Measurements from ENCODE around the gene TMEM179B.

TMEM179B gene

DNA sequence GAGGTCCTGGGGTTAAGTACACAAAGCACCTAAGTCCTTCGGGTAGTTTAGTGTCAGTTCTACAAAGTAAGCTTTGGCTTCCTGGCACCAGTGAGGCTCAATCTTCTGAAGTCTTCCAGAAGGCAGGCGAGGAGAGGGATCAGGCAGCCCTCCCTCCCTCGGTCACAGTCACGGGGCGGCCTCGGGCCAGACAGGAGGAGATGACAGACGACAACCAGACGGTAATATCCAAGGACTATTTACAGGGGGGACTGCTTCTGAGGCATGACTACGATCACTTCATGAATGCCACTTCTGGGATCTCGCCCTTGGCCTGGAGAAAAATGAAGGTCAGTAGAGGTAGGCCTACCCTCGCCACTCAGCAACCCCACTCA, 5.0 kb downstream of the TMEM179B start:
- TF ChIP-seq POLR2AphosphoS5 (IDR thresholded peaks at IDR 0.05; ENCODE audit: low read depth, low read length), result no peak
- no peak for TF ChIP-seq TAF1 (IDR thresholded peaks at IDR 0.05; ENCODE audit: borderline replicate concordance, insufficient read depth, low read length)
- TF ChIP-seq FOXP2 (optimal IDR thresholded peaks at IDR 0.05; ENCODE audit: borderline replicate concordance, extremely low read depth, extremely low read length, insufficient read depth), result no peak
- TF ChIP-seq, protein P1, sequence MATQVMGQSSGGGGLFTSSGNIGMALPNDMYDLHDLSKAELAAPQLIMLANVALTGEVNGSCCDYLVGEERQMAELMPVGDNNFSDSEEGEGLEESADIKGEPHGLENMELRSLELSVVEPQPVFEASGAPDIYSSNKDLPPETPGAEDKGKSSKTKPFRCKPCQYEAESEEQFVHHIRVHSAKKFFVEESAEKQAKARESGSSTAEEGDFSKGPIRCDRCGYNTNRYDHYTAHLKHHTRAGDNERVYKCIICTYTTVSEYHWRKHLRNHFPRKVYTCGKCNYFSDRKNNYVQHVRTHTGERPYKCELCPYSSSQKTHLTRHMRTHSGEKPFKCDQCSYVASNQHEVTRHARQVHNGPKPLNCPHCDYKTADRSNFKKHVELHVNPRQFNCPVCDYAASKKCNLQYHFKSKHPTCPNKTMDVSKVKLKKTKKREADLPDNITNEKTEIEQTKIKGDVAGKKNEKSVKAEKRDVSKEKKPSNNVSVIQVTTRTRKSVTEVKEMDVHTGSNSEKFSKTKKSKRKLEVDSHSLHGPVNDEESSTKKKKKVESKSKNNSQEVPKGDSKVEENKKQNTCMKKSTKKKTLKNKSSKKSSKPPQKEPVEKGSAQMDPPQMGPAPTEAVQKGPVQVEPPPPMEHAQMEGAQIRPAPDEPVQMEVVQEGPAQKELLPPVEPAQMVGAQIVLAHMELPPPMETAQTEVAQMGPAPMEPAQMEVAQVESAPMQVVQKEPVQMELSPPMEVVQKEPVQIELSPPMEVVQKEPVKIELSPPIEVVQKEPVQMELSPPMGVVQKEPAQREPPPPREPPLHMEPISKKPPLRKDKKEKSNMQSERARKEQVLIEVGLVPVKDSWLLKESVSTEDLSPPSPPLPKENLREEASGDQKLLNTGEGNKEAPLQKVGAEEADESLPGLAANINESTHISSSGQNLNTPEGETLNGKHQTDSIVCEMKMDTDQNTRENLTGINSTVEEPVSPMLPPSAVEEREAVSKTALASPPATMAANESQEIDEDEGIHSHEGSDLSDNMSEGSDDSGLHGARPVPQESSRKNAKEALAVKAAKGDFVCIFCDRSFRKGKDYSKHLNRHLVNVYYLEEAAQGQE (IDR thresholded peaks at IDR 0.05; ENCODE audit: insufficient read depth in 1 of 2, low read depth in 2 of 2, low read length in 2 of 2), result no peak
- TF ChIP-seq SIN3A (IDR thresholded peaks at IDR 0.05; ENCODE audit: borderline replicate concordance, insufficient read depth, low read length), result no peak

DNA sequence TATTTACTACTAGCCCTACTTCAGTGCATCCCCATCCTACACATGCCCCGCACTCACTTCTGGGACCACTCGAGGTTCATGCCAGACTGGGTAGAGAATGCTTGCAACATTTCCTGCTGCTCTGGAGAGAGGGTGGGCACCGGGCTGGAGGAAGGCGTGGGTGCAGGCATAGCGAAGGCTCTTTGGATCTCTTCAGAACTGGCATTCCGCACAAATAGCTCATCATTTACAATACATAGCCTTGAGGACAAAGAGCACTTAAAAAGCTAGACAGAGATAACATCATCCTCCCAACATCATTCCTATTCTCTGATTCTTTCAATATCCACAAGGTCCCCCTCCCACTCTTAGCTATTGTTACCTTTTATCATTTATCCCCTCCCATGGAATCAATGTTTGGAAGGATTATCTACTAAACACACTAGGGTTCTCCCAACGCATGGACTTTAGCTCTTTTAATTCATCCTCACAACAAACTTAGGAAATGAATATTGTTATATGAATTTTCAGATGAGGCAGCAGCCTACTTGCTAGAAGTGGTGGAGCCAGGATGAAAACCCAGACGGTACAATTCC, 7.1 kb downstream of the TMEM179B start:
- TF ChIP-seq SIN3A (IDR thresholded peaks at IDR 0.05; ENCODE audit: borderline replicate concordance, insufficient read depth, low read length), result no peak
- TF ChIP-seq TAF1 (IDR thresholded peaks at IDR 0.05; ENCODE audit: borderline replicate concordance, insufficient read depth, low read length), result no peak
- TF ChIP-seq POLR2AphosphoS5 (IDR thresholded peaks at IDR 0.05; ENCODE audit: low read depth, low read length), result no peak
- TF ChIP-seq, protein P1 (IDR thresholded peaks at IDR 0.05; ENCODE audit: insufficient read depth in 1 of 2, low read depth in 2 of 2, low read length in 2 of 2), result no peak
- TF ChIP-seq FOXP2 (optimal IDR thresholded peaks at IDR 0.05; ENCODE audit: borderline replicate concordance, extremely low read depth, extremely low read length, insufficient read depth), result no peak

DNA sequence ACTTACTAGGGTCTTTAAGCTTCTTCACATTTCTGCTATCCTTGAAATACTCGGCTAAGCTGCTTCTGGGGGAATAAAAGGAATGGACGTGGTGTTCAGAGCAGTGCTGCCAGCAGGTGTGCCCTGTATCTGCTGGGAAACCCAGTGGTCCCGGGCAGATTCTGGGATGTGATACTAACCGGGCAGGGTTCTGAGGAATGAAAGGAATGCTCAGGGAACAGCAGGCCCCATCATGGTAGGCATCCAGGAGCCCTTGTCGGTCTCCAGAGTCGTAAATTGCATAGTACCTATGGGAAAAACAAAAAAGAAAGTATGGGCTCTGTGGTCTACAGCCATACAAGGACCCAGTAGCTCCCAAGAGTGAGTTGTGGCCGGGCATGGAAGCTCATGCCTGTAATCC, 9.1 kb downstream of the TMEM179B start:
- TF ChIP-seq TAF1 (IDR thresholded peaks at IDR 0.05; ENCODE audit: borderline replicate concordance, insufficient read depth, low read length) (no peak), POLR2AphosphoS5 (IDR thresholded peaks at IDR 0.05; ENCODE audit: low read depth, low read length) (no peak), FOXP2 (optimal IDR thresholded peaks at IDR 0.05; ENCODE audit: borderline replicate concordance, extremely low read depth, extremely low read length, insufficient read depth) (no peak), SIN3A (IDR thresholded peaks at IDR 0.05; ENCODE audit: borderline replicate concordance, insufficient read depth, low read length) (no peak)
- TF ChIP-seq, protein P1 (IDR thresholded peaks at IDR 0.05; ENCODE audit: insufficient read depth in 1 of 2, low read depth in 2 of 2, low read length in 2 of 2), result no peak

DNA sequence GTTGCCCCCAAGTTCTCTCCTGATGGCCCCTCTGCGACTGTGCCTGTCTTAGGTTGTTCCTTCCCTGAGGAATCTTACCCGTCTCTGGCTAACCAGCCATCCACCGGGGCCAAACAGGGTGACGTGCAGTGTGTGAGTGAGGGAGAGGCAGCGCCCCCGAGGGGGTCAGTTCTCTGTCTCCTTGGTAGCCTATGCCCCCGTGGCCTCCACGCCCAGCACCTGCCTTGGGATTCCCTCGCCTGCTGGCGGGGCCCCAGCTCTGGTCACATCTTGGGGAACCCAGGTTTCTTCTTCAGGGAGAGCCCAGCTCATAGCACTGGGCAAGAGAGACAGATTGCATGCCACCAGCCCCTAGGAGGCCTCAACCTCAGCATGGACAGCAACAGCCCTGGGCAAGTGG, 12.3 kb downstream of the TMEM179B start:
- TF ChIP-seq, protein P1 (IDR thresholded peaks at IDR 0.05; ENCODE audit: insufficient read depth in 1 of 2, low read depth in 2 of 2, low read length in 2 of 2), result no peak
- TF ChIP-seq SIN3A (IDR thresholded peaks at IDR 0.05; ENCODE audit: borderline replicate concordance, insufficient read depth, low read length), result no peak
- TF ChIP-seq TAF1 (IDR thresholded peaks at IDR 0.05; ENCODE audit: borderline replicate concordance, insufficient read depth, low read length), result no peak

DNA sequence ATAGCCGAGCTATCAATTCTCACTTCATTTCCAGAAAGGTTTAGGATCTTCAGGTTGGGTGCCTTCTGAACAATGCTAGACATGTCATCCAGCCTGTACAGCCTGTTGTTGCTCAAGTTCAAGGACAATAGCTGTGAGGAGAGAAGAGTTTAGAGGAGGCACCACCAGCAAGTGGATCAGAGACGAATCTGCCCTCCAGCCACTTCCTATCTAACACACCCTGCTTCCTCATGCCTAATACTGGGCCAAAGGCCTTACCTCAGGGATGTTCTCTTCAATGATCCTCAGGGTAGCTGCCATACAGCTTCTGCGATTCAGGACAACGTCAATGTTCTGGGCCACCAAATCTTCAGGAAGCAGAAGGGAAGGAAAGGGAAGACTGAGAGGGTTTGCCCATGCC, 13.9 kb downstream of the TMEM179B start:
- no peak for TF ChIP-seq POLR2AphosphoS5 (IDR thresholded peaks at IDR 0.05; ENCODE audit: low read depth, low read length)
- no peak for TF ChIP-seq TAF1 (IDR thresholded peaks at IDR 0.05; ENCODE audit: borderline replicate concordance, insufficient read depth, low read length)
- TF ChIP-seq, protein P1 (IDR thresholded peaks at IDR 0.05; ENCODE audit: insufficient read depth in 1 of 2, low read depth in 2 of 2, low read length in 2 of 2), result no peak
- TF ChIP-seq SIN3A (IDR thresholded peaks at IDR 0.05; ENCODE audit: borderline replicate concordance, insufficient read depth, low read length), result no peak
- TF ChIP-seq FOXP2 (optimal IDR thresholded peaks at IDR 0.05; ENCODE audit: borderline replicate concordance, extremely low read depth, extremely low read length, insufficient read depth), result no peak
